GM12878 (cell line): ENCODE data around the gene TMEM179B. TPM values are rescaled to one million over a fixed set of nuclear protein-coding genes. Genes with fewer than 3 reads are reported as not detected.

Experiments
- ATF7 ChIP-seq: fragments of 450-650 bp; IDR thresholded peaks from 2 replicates; pipeline ENCODE4 v1.6.1; 2016; ENCODE audit warnings: low read depth, mild to moderate bottlenecking
- BCL3 ChIP-seq: IDR thresholded peaks from 2 replicates; pipeline ENCODE4 v1.6.1; 2011; ENCODE audit warnings: borderline replicate concordance, low read depth, mild to moderate bottlenecking, moderate library complexity, low read length; ENCODE audit not compliant: insufficient read depth, poor library complexity, severe bottlenecking
- CEBPB ChIP-seq, 2 experiments: fragments of 150-350 bp in 1 of 2; IDR thresholded peaks; 2 replicates each; pipeline ENCODE4 v1.6.1; 2012 to 2014; ENCODE audit warnings: low read depth in 2 of 2, low read length in 2 of 2, borderline replicate concordance in 1 of 2, inconsistent platforms in 1 of 2
- CHD2 ChIP-seq: IDR thresholded peaks from 2 replicates; pipeline ENCODE4 v1.6.1; 2011; ENCODE audit warnings: low read depth, low read length, improper control_type of control experiment, borderline replicate concordance
- CREM ChIP-seq: IDR thresholded peaks from 2 replicates; pipeline ENCODE4 v1.6.1; 2014; ENCODE audit warnings: antibody characterized with exemption, low read depth
- EP300 ChIP-seq, 2 experiments: fragments of 150-350 bp in 1 of 2; IDR thresholded peaks; 2 replicates each; pipeline ENCODE4 v1.6.1; 2011 to 2012; ENCODE audit warnings: low read depth in 2 of 2, low read length in 2 of 2, borderline replicate concordance in 1 of 2, improper control_type of control experiment in 1 of 2, inconsistent platforms in 1 of 2; ENCODE audit not compliant: control insufficient read depth in 1 of 2
- ETV6 ChIP-seq, 2 experiments: fragments of 450-650 bp in 1 of 2; IDR thresholded peaks in 1 of 2; conservative IDR thresholded peaks in 1 of 2; 2 replicates each; pipeline ENCODE4 v1.6.1; 2014; ENCODE audit warnings: antibody characterized with exemption in 1 of 2, borderline replicate concordance in 1 of 2, low read depth in 1 of 2, mild to moderate bottlenecking in 1 of 2, moderate library complexity in 1 of 2
- GATAD2B ChIP-seq: fragments of 450-650 bp; conservative IDR thresholded peaks from 2 replicates; pipeline ENCODE4 v1.6.1; 2017; ENCODE audit warnings: low read depth, mild to moderate bottlenecking, moderate library complexity
- HDAC6 ChIP-seq: fragments of 200-600 bp; sonication (generic); IDR thresholded peaks from one replicate; pipeline ENCODE4 v1.8.0; 2017; ENCODE audit warnings: antibody characterized with exemption; ENCODE audit not compliant: unreplicated experiment
- HSF1 ChIP-seq: fragments of 150-350 bp; IDR thresholded peaks from 2 replicates; pipeline ENCODE4 v1.6.1; 2014; ENCODE audit warnings: mild to moderate bottlenecking, low read depth, low read length
- IRF4 ChIP-seq: IDR thresholded peaks from 2 replicates; pipeline ENCODE4 v1.6.1; 2011; ENCODE audit warnings: low read depth, low read length
- IRF5 ChIP-seq: fragments of 450-650 bp; IDR thresholded peaks from 2 replicates; pipeline ENCODE4 v1.6.1; 2017; ENCODE audit warnings: borderline replicate concordance
- JUNB ChIP-seq: IDR thresholded peaks from 2 replicates; pipeline ENCODE4 v1.6.1; 2016; ENCODE audit warnings: antibody characterized with exemption, mild to moderate bottlenecking
- RAD51 ChIP-seq: fragments of 450-650 bp; IDR thresholded peaks from 2 replicates; pipeline ENCODE4 v1.6.1; 2016; ENCODE audit warnings: moderate library complexity, mild to moderate bottlenecking, inconsistent platforms
- RBBP5 ChIP-seq: fragments of 200-600 bp; sonication (generic); conservative IDR thresholded peaks from 2 replicates; pipeline ENCODE4 v1.6.1; 2016
- RCOR1 ChIP-seq: conservative IDR thresholded peaks from 2 replicates; pipeline ENCODE4 v1.6.1; 2012; ENCODE audit warnings: low read depth, low read length, improper control_type of control experiment
- SREBF1 ChIP-seq: IDR thresholded peaks from 2 replicates; pipeline ENCODE4 v1.6.1; 2012; ENCODE audit warnings: mild to moderate bottlenecking, low read length
- TAF1 ChIP-seq: IDR thresholded peaks from 2 replicates; pipeline ENCODE4 v1.6.1; 2011; ENCODE audit warnings: mild to moderate bottlenecking, low read depth, low read length, borderline replicate concordance
- TARDBP ChIP-seq: IDR thresholded peaks from 2 replicates; pipeline ENCODE4 v1.6.1; 2016; ENCODE audit warnings: borderline replicate concordance
- USF1 ChIP-seq: IDR thresholded peaks from 2 replicates; pipeline ENCODE4 v1.6.1; 2011; ENCODE audit warnings: borderline replicate concordance, low read depth, mild to moderate bottlenecking, moderate library complexity, mixed read lengths, low read length; ENCODE audit not compliant: insufficient read depth; ENCODE audit errors: extremely low read length
- ZSCAN29 ChIP-seq: fragments of 450-650 bp; IDR thresholded peaks from 2 replicates; pipeline ENCODE4 v1.6.1; 2017; ENCODE audit warnings: mild to moderate bottlenecking, moderate library complexity
- ZZZ3 ChIP-seq: IDR thresholded peaks from 2 replicates; pipeline ENCODE4 v1.6.1; 2011; ENCODE audit warnings: low read depth; ENCODE audit not compliant: control insufficient read depth, insufficient read length
- polyA plus RNA-seq, 11 experiments: library from polyadenylated mRNA; depleted of rRNA in 4 of 11; unstranded in 6 of 11; stranded (reverse) in 5 of 11; fragments of >200 nt; fragmentation: Nextera tagmentation in 4 of 11; fragmentation: Illumina TruSeq in 1 of 11; extraction: Ambion mirVana in 4 of 11; extraction: Trizol in 1 of 11; gene quantifications; 1 replicate in 1 of 11; 2 replicates in 10 of 11; pipeline versions ENCODE4 v1.2.1 to v1.2.3, GENCODE V29; 2011 to 2016; ENCODE audit warnings: inconsistent platforms in 2 of 11, missing spikeins in 2 of 11, low read depth in 1 of 11
- total RNA-seq, 4 experiments: library from RNA; depleted of rRNA in 3 of 4; stranded (reverse); fragments of >200 nt in 3 of 4; fragmentation: Illumina TruSeq in 1 of 4; extraction: Trizol in 1 of 4; gene quantifications; 2 replicates each; pipeline versions ENCODE4 v1.2.1 to v1.2.3, GENCODE V29; 2013 to 2021

The TMEM179B gene
- total and polyA plus RNA-seq, 10 of the 15 experiments (the other 5 are each of a cell fraction or from before 2014, with no cell fraction given) = 21.7 to 82.4 (median 42.0) TPM

GRCh38 chr11:62786318-62787004, 741 bp upstream of the TMEM179B start (continued):
- no peak for TF ChIP-seq IRF5
- no peak for TF ChIP-seq TARDBP
- no peak for TF ChIP-seq IRF4
- TF ChIP-seq SREBF1 = no peak
- TF ChIP-seq ETV6 (conservative IDR thresholded peaks at IDR 0.05 in 1 of 2, IDR thresholded peaks at IDR 0.05 in 1 of 2; ENCODE audit: borderline replicate concordance in 1 of 2, low read depth in 1 of 2) = no peak
- TF ChIP-seq ZZZ3 = no peak
- no peak for TF ChIP-seq CHD2
- no peak for TF ChIP-seq USF1
- TF ChIP-seq ZSCAN29 = no peak
- TF ChIP-seq EP300 (IDR thresholded peaks at IDR 0.05; ENCODE audit: borderline replicate concordance in 1 of 2, control insufficient read depth in 1 of 2, low read depth in 2 of 2, low read length in 2 of 2) = no peak
- no peak for TF ChIP-seq RCOR1
- no peak for TF ChIP-seq BCL3
- no peak for TF ChIP-seq JUNB
- TF ChIP-seq CREM = peak; percentile 23; the same call in 1 of the 2 replicates
- TF ChIP-seq ATF7 = no peak
- no peak for TF ChIP-seq CEBPB (IDR thresholded peaks at IDR 0.05; ENCODE audit: borderline replicate concordance in 1 of 2, low read depth in 2 of 2, low read length in 2 of 2)
- no peak; the same call in 1 of the 2 replicates for TF ChIP-seq GATAD2B
- peak; percentile 35; the same call in 1 of the 2 replicates for TF ChIP-seq TAF1
- no peak for TF ChIP-seq HSF1
- no peak for TF ChIP-seq HDAC6
- TF ChIP-seq RBBP5 = no peak
- no peak for TF ChIP-seq RAD51
